Neuronal stem cell (in vitro differentiated cells): ENCODE data around the gene TSPEAR.
"Not testable (repeated sequence)": the region's sequence is repeated elsewhere in the genome, so short reads cannot be mapped to it uniquely, and the experiment has no call there.

Experiments
- DNase-seq: peaks from one replicate; pipeline ENCODE4 v3.0.0-alpha.2; 2013; ENCODE audit warnings: low spot score
- H2AFZ ChIP-seq: one replicate; pipeline ENCODE4 v1.6.1; 2013; ENCODE audit warnings: mild to moderate bottlenecking, low read length, inconsistent platforms
- H2AK5ac ChIP-seq: 2 replicates; pipeline ENCODE4 v1.6.1; 2013; ENCODE audit warnings: low read depth, mild to moderate bottlenecking, inconsistent platforms, low read length, moderate library complexity, mixed read lengths
- H2BK120ac ChIP-seq: 2 replicates; pipeline ENCODE4 v1.6.1; 2013; ENCODE audit warnings: low read depth, mild to moderate bottlenecking, inconsistent platforms, low read length, moderate library complexity, mixed read lengths
- H2BK12ac ChIP-seq: one replicate; pipeline ENCODE4 v1.6.1; 2013; ENCODE audit warnings: low read length, inconsistent platforms
- H2BK15ac ChIP-seq: 2 replicates; pipeline ENCODE4 v1.6.1; 2013; ENCODE audit warnings: mild to moderate bottlenecking, low read length, inconsistent platforms, mixed read lengths
- H2BK5ac ChIP-seq: one replicate; pipeline ENCODE4 v1.6.1; 2013; ENCODE audit warnings: inconsistent platforms, mild to moderate bottlenecking, low read length, moderate library complexity
- H3K14ac ChIP-seq: one replicate; pipeline ENCODE4 v1.6.1; 2013; ENCODE audit warnings: low read length, inconsistent platforms
- H3K18ac ChIP-seq: 2 replicates; pipeline ENCODE4 v1.6.1; 2013; ENCODE audit warnings: low read length, inconsistent platforms
- H3K23ac ChIP-seq: 2 replicates; pipeline ENCODE4 v1.6.1; 2013; ENCODE audit warnings: low read depth, mild to moderate bottlenecking, mixed read lengths, low read length, inconsistent platforms; ENCODE audit not compliant: poor library complexity
- H3K27ac ChIP-seq: replicated peaks from 3 replicates; pipeline ENCODE4 v1.5.1; 2013; ENCODE audit warnings: low read length, inconsistent platforms
- H3K27me3 ChIP-seq, 3 experiments: 2 replicates each; pipeline ENCODE4 v1.6.1; 2013; ENCODE audit warnings: low read length in 3 of 3, mild to moderate bottlenecking in 2 of 3, inconsistent platforms in 1 of 3, low read depth in 1 of 3, mixed read lengths in 1 of 3, moderate library complexity in 1 of 3; ENCODE audit not compliant: control insufficient read depth in 3 of 3, insufficient read depth in 3 of 3
- H3K36me3 ChIP-seq, 2 donors: replicated peaks in 1 of 2; 2 replicates each; pipeline ENCODE4 v1.6.1; 2013; ENCODE audit warnings: low read length in 2 of 2; ENCODE audit not compliant: control insufficient read depth in 2 of 2, insufficient read depth in 2 of 2
- H3K4ac ChIP-seq: 2 replicates; pipeline ENCODE4 v1.6.1; 2013; ENCODE audit warnings: inconsistent platforms, mild to moderate bottlenecking, low read length, moderate library complexity
- H3K4me1 ChIP-seq, 2 donors: 1 replicate in 1 of 2; 2 replicates in 1 of 2; pipeline ENCODE4 v1.6.1; 2013; ENCODE audit warnings: low read length in 2 of 2, low read depth in 1 of 2; ENCODE audit not compliant: control insufficient read depth in 2 of 2, insufficient read depth in 1 of 2
- H3K4me2 ChIP-seq: one replicate; pipeline ENCODE4 v1.6.1; 2013; ENCODE audit warnings: mild to moderate bottlenecking, low read length, inconsistent platforms; ENCODE audit not compliant: insufficient read depth, poor library complexity, severe bottlenecking
- H3K4me3 ChIP-seq, 2 donors: 2 replicates each; pipeline ENCODE4 v1.5.1; 2013; ENCODE audit warnings: low read length in 2 of 2, mild to moderate bottlenecking in 2 of 2, inconsistent platforms in 1 of 2, moderate library complexity in 1 of 2
- H3K79me1 ChIP-seq: one replicate; pipeline ENCODE4 v1.6.1; 2013; ENCODE audit warnings: low read depth, mild to moderate bottlenecking, inconsistent platforms, low read length, moderate library complexity
- H3K9ac ChIP-seq: one replicate; pipeline ENCODE4 v1.6.1; 2013; ENCODE audit warnings: mild to moderate bottlenecking, low read depth, low read length, inconsistent platforms; ENCODE audit not compliant: poor library complexity
- H3K9me3 ChIP-seq, 2 donors: replicated peaks in 1 of 2; 2 replicates each; pipeline versions ENCODE3 to v1.6.1; 2013; ENCODE audit warnings: low read length in 2 of 2, mild to moderate bottlenecking in 2 of 2, inconsistent platforms in 1 of 2, low read depth in 1 of 2, mixed read lengths in 1 of 2, moderate library complexity in 1 of 2; ENCODE audit not compliant: control insufficient read depth in 2 of 2, insufficient read depth in 1 of 2
- H4K8ac ChIP-seq: one replicate; pipeline ENCODE4 v1.6.1; 2013; ENCODE audit warnings: low read depth, mild to moderate bottlenecking, inconsistent platforms, low read length, moderate library complexity
- H4K91ac ChIP-seq: one replicate; pipeline ENCODE4 v1.6.1; 2013; ENCODE audit warnings: low read length, low read depth, mild to moderate bottlenecking, inconsistent platforms; ENCODE audit not compliant: poor library complexity
- WGBS, 2 donors: extraction: QIAGEN DNeasy Blood & Tissue Kit; methylation state at CpG; one replicate each; pipeline ENCODE4 v1.1.7; 2013; ENCODE audit warnings: missing lambda C conversion rate in 2 of 2, mixed read lengths in 1 of 2; ENCODE audit not compliant: insufficient read length in 2 of 2, insufficient replicate concordance in 1 of 2; ENCODE audit errors: extremely low coverage in 2 of 2; 5-methylcytosine and 5-hydroxymethylcytosine counted together

TSPEAR gene

GRCh38 chr21:44611551-44611950, 99.8 kb downstream of the TSPEAR start:
- Histone ChIP-seq H2BK120ac (no peak overlapping the region), H3K14ac (no peak overlapping the region), H3K36me3 (no peaks in the 10 kb centered on the region), H3K4me1 (no peaks in the 10 kb centered on the region), H3K79me1 (no peaks in the 10 kb centered on the region), H2BK15ac (no peak overlapping the region), H3K9me3 (peaks cover 3 to 8% of the 10 kb centered on the region in 2 donors), H3K18ac (no peak overlapping the region), H3K4me3 (peak overlapping the region in 1 of 2 donors; percentile 22), H2BK5ac (no peak overlapping the region), H3K9ac (no peak overlapping the region), H4K8ac (no peak overlapping the region), H3K4me2 (no peak overlapping the region), H2AK5ac (no peak overlapping the region), H3K27me3 (no peaks in the 10 kb centered on the region), H2AFZ (no peak overlapping the region), H4K91ac (no peak overlapping the region), H3K27ac (no peak overlapping the region), H2BK12ac (no peak overlapping the region), H3K23ac (no peak overlapping the region), H3K4ac (no peak overlapping the region)
- no CpG with 5 or more reads among the region's 4 CpGs for WGBS, 2 donors
- no peak for DNase-seq

- H4K91ac ChIP-seq, H4K8ac ChIP-seq, H3K14ac ChIP-seq, H3K9me3 ChIP-seq, DNase-seq, H3K4me3 ChIP-seq, H3K4me1 ChIP-seq, H2AK5ac ChIP-seq, H3K27ac ChIP-seq, H3K27me3 ChIP-seq, H3K18ac ChIP-seq, H3K23ac ChIP-seq, H2BK5ac ChIP-seq, H3K36me3 ChIP-seq, H2BK120ac ChIP-seq, H2AFZ ChIP-seq, H3K4ac ChIP-seq, H3K79me1 ChIP-seq, H2BK12ac ChIP-seq, H3K9ac ChIP-seq, H3K4me2 ChIP-seq, H2BK15ac ChIP-seq: not testable (repeated sequence)
- no CpG with 5 or more reads among the region's 7 CpGs for WGBS, 2 donors
Observed at GRCh38 chr21:44610157-44610843, 101.1 kb downstream of the TSPEAR start.

GRCh38 chr21:44609193-44609592, 102.2 kb downstream of the TSPEAR start:
- Histone ChIP-seq H3K14ac (no peak overlapping the region), H3K9ac (no peak overlapping the region), H3K4ac (no peak overlapping the region), H3K27me3 (peaks cover 0 to 2% (median 0%) of the 10 kb centered on the region in 3 experiments), H4K8ac (no peak overlapping the region), H4K91ac (no peak overlapping the region), H3K36me3 (no peaks in the 10 kb centered on the region), H3K4me3 (no peak overlapping the region), H3K4me1 (no peaks in the 10 kb centered on the region), H3K4me2 (no peak overlapping the region), H2BK5ac (no peak overlapping the region), H2BK15ac (no peak overlapping the region), H3K79me1 (no peaks in the 10 kb centered on the region), H3K27ac (no peak overlapping the region), H3K23ac (no peak overlapping the region), H2AK5ac (no peak overlapping the region), H2AFZ (no peak overlapping the region), H2BK120ac (no peak overlapping the region), H3K9me3 (peaks cover 3 to 8% of the 10 kb centered on the region in 2 donors), H2BK12ac (no peak overlapping the region), H3K18ac (no peak overlapping the region)
- DNase-seq, result no peak

GRCh38 chr21:44606495-44606894, 104.9 kb downstream of the TSPEAR start:
- DNase-seq, result no peak
- H3K9ac ChIP-seq, result no peak overlapping the region

More at GRCh38 chr21:44606495-44606894, 104.9 kb downstream of the TSPEAR start:
- Histone ChIP-seq H3K9me3 (peaks cover 3 to 5% of the 10 kb centered on the region in 2 donors), H3K23ac (no peak overlapping the region), H3K18ac (no peak overlapping the region), H3K4me3 (no peak overlapping the region), H2BK120ac (no peak overlapping the region), H2BK12ac (no peak overlapping the region), H2BK15ac (no peak overlapping the region), H3K27me3 (peaks cover 0 to 4% (median 0%) of the 10 kb centered on the region in 3 experiments), H4K91ac (no peak overlapping the region), H2AK5ac (no peak overlapping the region), H3K4ac (no peak overlapping the region), H3K36me3 (no peaks in the 10 kb centered on the region), H3K27ac (no peak overlapping the region), H2BK5ac (no peak overlapping the region), H3K79me1 (no peaks in the 10 kb centered on the region), H3K4me1 (no peaks in the 10 kb centered on the region), H3K4me2 (no peak overlapping the region), H3K14ac (no peak overlapping the region), H2AFZ (no peak overlapping the region), H4K8ac (no peak overlapping the region)
- no CpG with 5 or more reads among the region's 4 CpGs for WGBS, 2 donors
